ENCODE results near the gene DAPK2.
A peak's percentile ranks its signal among the peaks of the same experiment; 100 is the strongest.

DAPK2 gene

GRCh38 chr15:63945838-63946298 lies 100.4 kb downstream of the DAPK2 start:
- TF ChIP-seq CTCF (conservative IDR thresholded peaks at IDR 0.05; ENCODE audit: low read depth, low read length): no peak
- Histone ChIP-seq H3K36me3 (ENCODE audit: insufficient read depth) (no peaks in the 10 kb centered on the region), H3K27ac (no peak overlapping the region), H4K20me1 (ENCODE audit: insufficient read depth) (no peaks in the 10 kb centered on the region), H3K79me2 (ENCODE audit: insufficient read depth, low read depth) (no peaks in the 10 kb centered on the region), H2AFZ (ENCODE audit: low read depth) (peak overlapping the region; percentile 78), H3K9ac (no peak overlapping the region), H3K27me3 (ENCODE audit: insufficient read depth, low read depth) (no peaks in the 10 kb centered on the region), H3K4me2 (no peak overlapping the region), H3K4me3 (IDR thresholded peaks at IDR 0.05; ENCODE audit: insufficient read depth, low read depth, low read length) (no peak overlapping the region), H3K4me1 (ENCODE audit: low read depth, poor library complexity, severe bottlenecking) (no peaks in the 10 kb centered on the region)

DNA sequence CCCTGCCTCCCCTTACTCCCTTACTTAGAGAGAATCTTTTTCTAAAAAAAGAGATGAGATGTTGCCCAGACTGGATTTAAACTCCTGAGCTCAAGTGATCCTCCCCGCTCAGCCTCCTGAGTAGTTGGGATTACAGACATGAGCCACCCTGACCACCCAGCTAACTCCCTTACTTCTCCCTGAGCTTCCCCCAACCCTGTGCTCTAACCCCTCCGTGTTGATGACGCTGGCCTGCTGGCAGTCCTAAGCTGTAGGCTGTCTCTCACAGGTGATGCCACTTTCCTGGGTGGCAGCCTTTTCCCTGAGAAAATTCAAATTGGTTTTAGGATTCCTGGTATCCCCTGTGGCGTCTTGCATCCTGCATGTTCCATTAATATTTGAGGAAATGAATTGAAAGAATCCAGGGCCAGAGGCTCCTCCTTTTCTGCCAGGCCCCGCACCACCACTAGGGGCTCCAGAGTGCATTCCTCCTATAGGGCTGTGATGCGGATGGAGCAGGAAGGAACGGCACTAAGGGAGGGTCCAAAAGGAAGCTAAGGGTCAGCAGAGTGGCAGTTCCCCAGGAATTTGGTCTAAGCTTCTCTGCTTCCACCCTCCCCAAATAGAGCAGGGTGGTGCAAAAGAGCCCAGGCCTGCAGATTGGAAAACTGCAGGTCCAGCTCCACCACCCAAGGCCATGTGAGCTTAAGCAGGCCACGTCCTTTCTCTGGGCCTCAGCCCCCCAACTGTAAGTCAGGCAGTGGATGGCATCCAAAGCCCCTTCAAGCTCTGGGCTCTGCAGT lies 101.1 kb downstream of the DAPK2 start:
- TF ChIP-seq CTCF (conservative IDR thresholded peaks at IDR 0.05; ENCODE audit: low read depth, low read length): peak; percentile 89
- Histone ChIP-seq H3K79me2 (ENCODE audit: insufficient read depth, low read depth) (no peaks in the 10 kb centered on the region), H3K27ac (no peak overlapping the region), H3K9ac (no peak overlapping the region), H4K20me1 (ENCODE audit: insufficient read depth) (no peaks in the 10 kb centered on the region), H3K36me3 (ENCODE audit: insufficient read depth) (no peaks in the 10 kb centered on the region), H3K4me1 (ENCODE audit: low read depth, poor library complexity, severe bottlenecking) (no peaks in the 10 kb centered on the region), H3K4me2 (no peak overlapping the region), H3K27me3 (ENCODE audit: insufficient read depth, low read depth) (no peaks in the 10 kb centered on the region), H3K4me3 (IDR thresholded peaks at IDR 0.05; ENCODE audit: insufficient read depth, low read depth, low read length) (no peak overlapping the region), H2AFZ (ENCODE audit: low read depth) (peak overlapping the region; percentile 78)

- Histone ChIP-seq H4K20me1 (ENCODE audit: insufficient read depth) (no peaks in the 10 kb centered on the region), H3K4me2 (no peak overlapping the region), H3K36me3 (ENCODE audit: insufficient read depth) (no peaks in the 10 kb centered on the region), H3K9ac (no peak overlapping the region), H3K27ac (no peak overlapping the region), H3K4me1 (ENCODE audit: low read depth, poor library complexity, severe bottlenecking) (no peaks in the 10 kb centered on the region), H3K27me3 (ENCODE audit: insufficient read depth, low read depth) (no peaks in the 10 kb centered on the region), H3K4me3 (IDR thresholded peaks at IDR 0.05; ENCODE audit: insufficient read depth, low read depth, low read length) (no peak overlapping the region), H3K79me2 (ENCODE audit: insufficient read depth, low read depth) (no peaks in the 10 kb centered on the region), H2AFZ (ENCODE audit: low read depth) (no peak overlapping the region)
- TF ChIP-seq CTCF (conservative IDR thresholded peaks at IDR 0.05; ENCODE audit: low read depth, low read length): no peak
Measured at GRCh38 chr15:63944681-63944955, 101.7 kb downstream of the DAPK2 start.

- no peaks in the 10 kb centered on the region for H3K79me2 ChIP-seq (ENCODE audit: insufficient read depth, low read depth)
- no peak overlapping the region for H3K4me2 ChIP-seq
- no peak overlapping the region for H3K4me3 ChIP-seq (IDR thresholded peaks at IDR 0.05; ENCODE audit: insufficient read depth, low read depth, low read length)
- no peak overlapping the region for H3K9ac ChIP-seq
- H3K27ac ChIP-seq: no peak overlapping the region
- TF ChIP-seq CTCF (conservative IDR thresholded peaks at IDR 0.05; ENCODE audit: low read depth, low read length): no peak
- H3K36me3 ChIP-seq (ENCODE audit: insufficient read depth): no peaks in the 10 kb centered on the region
- no peaks in the 10 kb centered on the region for H3K4me1 ChIP-seq (ENCODE audit: low read depth, poor library complexity, severe bottlenecking)
- no peaks in the 10 kb centered on the region for H4K20me1 ChIP-seq (ENCODE audit: insufficient read depth)
- H3K27me3 ChIP-seq (ENCODE audit: insufficient read depth, low read depth): no peaks in the 10 kb centered on the region
- no peak overlapping the region for H2AFZ ChIP-seq (ENCODE audit: low read depth)
Measured at GRCh38 chr15:63943829-63944680, 102.2 kb downstream of the DAPK2 start.

All from KMS-11 (cell line).